H1 (cell line): ENCODE results near the gene SLC22A15. TPM values are rescaled to one million over a fixed set of nuclear protein-coding genes. Genes with fewer than 3 reads are reported as not detected.
A peak's percentile ranks its signal among the peaks of the same experiment; 100 is the strongest.

Experiments used
- CTCF ChIA-PET: fragments of 300-600 bp; sonication (Branson Sonifier 250); formaldehyde crosslinking; loops from one replicate; lab custom pipeline; 2021; ENCODE audit not compliant: partially characterized antibody; lab: Charles Lee
- POLR2A ChIA-PET: fragments of 300-600 bp; sonication (Branson Sonifier 250); formaldehyde crosslinking; loops from one replicate; lab custom pipeline; 2021; ENCODE audit warnings: inconsistent platforms; ENCODE audit not compliant: partially characterized antibody; lab: Charles Lee
- DNase-seq, 2 experiments: peaks; one replicate each; pipeline versions ENCODE4 v3.0.0 to v3.0.0-alpha.2; 2010 to 2022; ENCODE audit warnings: low spot score in 2 of 2, low read depth in 1 of 2, mixed read lengths in 1 of 2
- FAIRE-seq: peaks from 2 replicates; lab custom pipeline; 2011; peaks lifted over from hg19 to GRCh38; lab: Jason Lieb, UNC
- H2AFZ ChIP-seq: 2 replicates; pipeline ENCODE4 v1.8.1; 2012; ENCODE audit warnings: low read length, inconsistent platforms
- H2AK5ac ChIP-seq: 2 replicates; pipeline ENCODE4 v1.6.1; 2013; ENCODE audit warnings: low read depth, low read length
- H2BK120ac ChIP-seq: replicated peaks from 2 replicates; pipeline ENCODE3; 2013; ENCODE audit warnings: low read depth, low read length, inconsistent platforms
- H2BK12ac ChIP-seq: 2 replicates; pipeline ENCODE4 v1.6.1; 2013; ENCODE audit warnings: low read depth, low read length
- H2BK15ac ChIP-seq: 2 replicates; pipeline ENCODE4 v1.6.1; 2013; ENCODE audit warnings: low read length
- H2BK20ac ChIP-seq: 2 replicates; pipeline ENCODE4 v1.6.1; 2013; ENCODE audit warnings: low read length
- H2BK5ac ChIP-seq: 2 replicates; pipeline ENCODE4 v1.6.1; 2013; ENCODE audit warnings: low read depth, low read length
- H3K14ac ChIP-seq: 2 replicates; pipeline ENCODE4 v1.6.1; 2013; ENCODE audit warnings: inconsistent platforms; ENCODE audit not compliant: insufficient read length
- H3K18ac ChIP-seq: 2 replicates; pipeline ENCODE4 v1.6.1; 2013; ENCODE audit warnings: low read length; ENCODE audit errors: extremely low read depth
- H3K23ac ChIP-seq: 2 replicates; pipeline ENCODE4 v1.6.1; 2013; ENCODE audit warnings: inconsistent platforms; ENCODE audit not compliant: insufficient read length
- H3K23me2 ChIP-seq: 2 replicates; pipeline ENCODE4 v1.6.1; 2013; ENCODE audit warnings: low read depth, low read length
- H3K27ac ChIP-seq: 2 replicates; pipeline ENCODE4 v1.6.1; 2011; ENCODE audit warnings: low read depth, low read length, inconsistent platforms
- H3K27me3 ChIP-seq, 4 experiments: replicated peaks in 1 of 4; 1 replicate in 1 of 4; 2 replicates in 3 of 4; pipeline versions ENCODE4 v1.6.1 to v1.8.1; 2011 to 2013; ENCODE audit warnings: low read length in 3 of 4, mild to moderate bottlenecking in 3 of 4, inconsistent platforms in 2 of 4, mixed read lengths in 2 of 4, moderate library complexity in 1 of 4; ENCODE audit not compliant: control insufficient read depth in 3 of 4, insufficient read depth in 3 of 4; ENCODE audit errors: extremely low read depth in 1 of 4
- H3K36me3 ChIP-seq, 4 experiments: 2 replicates each; pipeline versions ENCODE4 v1.6.1 to v1.8.1; 2011 to 2013; ENCODE audit warnings: mild to moderate bottlenecking in 4 of 4, low read length in 3 of 4, moderate library complexity in 2 of 4, control low read depth in 1 of 4, inconsistent platforms in 1 of 4; ENCODE audit not compliant: insufficient read depth in 4 of 4, control insufficient read depth in 2 of 4
- H3K4ac ChIP-seq: replicated peaks from 2 replicates; pipeline ENCODE3; 2013; ENCODE audit warnings: low read length, low read depth, mixed read lengths, inconsistent platforms; ENCODE audit not compliant: insufficient read length
- H3K4me1 ChIP-seq, 4 experiments: replicated peaks in 1 of 4; 1 replicate in 1 of 4; 2 replicates in 3 of 4; pipeline versions ENCODE4 v1.6.1 to v1.8.1; 2011 to 2013; ENCODE audit warnings: low read length in 3 of 4, inconsistent platforms in 2 of 4, mixed read lengths in 1 of 4; ENCODE audit not compliant: insufficient read depth in 4 of 4, control insufficient read depth in 3 of 4
- H3K4me2 ChIP-seq, 2 experiments: 2 replicates each; pipeline versions ENCODE4 v1.6.1 to v1.8.1; 2011 to 2013; ENCODE audit warnings: low read depth in 2 of 2, low read length in 2 of 2, control low read depth in 1 of 2, inconsistent platforms in 1 of 2, mild to moderate bottlenecking in 1 of 2; ENCODE audit not compliant: insufficient read depth in 1 of 2
- H3K4me3 ChIP-seq, 4 experiments: fragments of 200-600, 300-600 bp in 1 of 4; sonication (generic), shearing (Covaris generic), sonication (Bioruptor Twin) in 1 of 4; 2 replicates each; pipeline versions ENCODE4 v1.5.1 to v1.8.1; 2011 to 2016; ENCODE audit warnings: low read length in 4 of 4, low read depth in 3 of 4, control low read depth in 2 of 4, inconsistent platforms in 2 of 4, mild to moderate bottlenecking in 2 of 4, mixed read lengths in 1 of 4, moderate library complexity in 1 of 4; ENCODE audit not compliant: insufficient read depth in 2 of 4; ENCODE audit errors: extremely low read depth in 1 of 4
- H3K56ac ChIP-seq: replicated peaks from 2 replicates; pipeline ENCODE3; 2013; ENCODE audit warnings: low read depth, mild to moderate bottlenecking, mixed read lengths, low read length, inconsistent platforms; ENCODE audit not compliant: insufficient read length
- H3K79me1 ChIP-seq: 2 replicates; pipeline ENCODE4 v1.6.1; 2013; ENCODE audit warnings: low read depth, low read length, control low read depth
- H3K79me2 ChIP-seq, 2 experiments: 2 replicates each; pipeline versions ENCODE4 v1.6.1 to v1.8.1; 2012 to 2013; ENCODE audit warnings: low read length in 2 of 2, mild to moderate bottlenecking in 2 of 2, inconsistent platforms in 1 of 2; ENCODE audit not compliant: insufficient read depth in 2 of 2, control insufficient read depth in 1 of 2
- H3K9ac ChIP-seq, 4 experiments: replicated peaks in 1 of 4; 1 replicate in 1 of 4; 2 replicates in 3 of 4; pipeline versions ENCODE4 v1.6.1 to v1.8.1; 2011 to 2013; ENCODE audit warnings: low read depth in 3 of 4, low read length in 3 of 4, control low read depth in 2 of 4, mild to moderate bottlenecking in 2 of 4, moderate library complexity in 2 of 4, inconsistent platforms in 1 of 4; ENCODE audit errors: extremely low read depth in 1 of 4
- H3K9me3 ChIP-seq, 2 experiments: 2 replicates each; pipeline versions ENCODE4 v1.6.1 to v1.8.1; 2012 to 2013; ENCODE audit warnings: mild to moderate bottlenecking in 2 of 2, moderate library complexity in 2 of 2, control low read depth in 1 of 2, inconsistent platforms in 1 of 2, low read depth in 1 of 2, low read length in 1 of 2, mixed read lengths in 1 of 2; ENCODE audit not compliant: insufficient read depth in 2 of 2
- H4K20me1 ChIP-seq, 2 experiments: replicated peaks in 1 of 2; 2 replicates each; pipeline versions ENCODE3 to v1.8.1; 2011 to 2013; ENCODE audit warnings: inconsistent platforms in 2 of 2, low read length in 2 of 2, mild to moderate bottlenecking in 1 of 2; ENCODE audit not compliant: insufficient read depth in 2 of 2, control insufficient read depth in 1 of 2
- H4K5ac ChIP-seq: 2 replicates; pipeline ENCODE4 v1.6.1; 2013; ENCODE audit warnings: low read length, low read depth, mixed read lengths, inconsistent platforms; ENCODE audit not compliant: insufficient read length
- H4K8ac ChIP-seq: 2 replicates; pipeline ENCODE4 v1.8.0; 2013; ENCODE audit warnings: mild to moderate bottlenecking, moderate library complexity, low read length, inconsistent platforms; ENCODE audit not compliant: insufficient read depth; ENCODE audit errors: extremely low read depth
- H4K91ac ChIP-seq: replicated peaks from 2 replicates; pipeline ENCODE3; 2013; ENCODE audit warnings: low read length, mixed read lengths, inconsistent platforms; ENCODE audit not compliant: insufficient read length
- BCL11A ChIP-seq, 2 experiments: IDR thresholded peaks; one replicate each; pipeline ENCODE4 v1.6.1; 2011; ENCODE audit warnings: low read depth in 2 of 2, low read length in 2 of 2, mild to moderate bottlenecking in 2 of 2
- CHD1 ChIP-seq: IDR thresholded peaks from 2 replicates; pipeline ENCODE4 v1.6.1; 2012; ENCODE audit warnings: low read depth, low read length, improper control_type of control experiment
- GTF2F1 ChIP-seq: IDR thresholded peaks from 2 replicates; pipeline ENCODE4 v1.6.1; 2012; ENCODE audit warnings: low read depth, low read length, improper control_type of control experiment, borderline replicate concordance
- HDAC2 ChIP-seq, 2 experiments: fragments of 300-600 bp in 1 of 2; sonication (generic) in 1 of 2; IDR thresholded peaks; 2 replicates each; pipeline ENCODE4 v1.6.1; 2011 to 2012; ENCODE audit warnings: low read depth in 2 of 2, low read length in 2 of 2, mild to moderate bottlenecking in 2 of 2, moderate library complexity in 2 of 2, borderline replicate concordance in 1 of 2, inconsistent platforms in 1 of 2
- POLR2A ChIP-seq, 2 experiments: IDR thresholded peaks; 1 replicate in 1 of 2; 2 replicates in 1 of 2; pipeline ENCODE4 v1.6.1; 2011; ENCODE audit warnings: low read depth in 2 of 2, low read length in 2 of 2, mild to moderate bottlenecking in 2 of 2; ENCODE audit errors: control extremely low read depth in 1 of 2
- POU5F1 ChIP-seq: IDR thresholded peaks from 2 replicates; pipeline ENCODE4 v1.6.1; 2011; ENCODE audit warnings: low read depth, mild to moderate bottlenecking, low read length, moderate library complexity
- SP2 ChIP-seq: IDR thresholded peaks from 2 replicates; pipeline ENCODE4 v1.6.1; 2012; ENCODE audit warnings: mild to moderate bottlenecking, low read length, inconsistent platforms
- YY1 ChIP-seq: IDR thresholded peaks from 2 replicates; pipeline ENCODE4 v1.6.1; 2011; ENCODE audit warnings: low read depth, mild to moderate bottlenecking, low read length
- WGBS, 2 experiments: shearing (Covaris generic) in 1 of 2; methylation state at CpG; one replicate each; pipeline versions ENCODE4 v1.1.6 to v1.1.7; 2013 to 2015; ENCODE audit warnings: low lambda C conversion rate in 2 of 2, mixed read lengths in 2 of 2, inconsistent platforms in 1 of 2, low coverage in 1 of 2, missing lambda C conversion rate in 1 of 2; ENCODE audit not compliant: insufficient replicate concordance in 2 of 2, insufficient coverage in 1 of 2, insufficient read length in 1 of 2; ENCODE audit errors: extremely low coverage in 1 of 2, missing lambda C conversion rate in 1 of 2; 5-methylcytosine and 5-hydroxymethylcytosine counted together
- polyA plus RNA-seq, 7 experiments: library from polyadenylated mRNA; depleted of rRNA in 3 of 7; stranded (reverse) in 5 of 7; unstranded in 2 of 7; fragments of >200 nt in 5 of 7; fragments of 200-250 nt in 2 of 7; gene quantifications; 1 replicate in 5 of 7; 2 replicates in 1 of 7; 4 replicates in 1 of 7; pipeline versions ENCODE4 v1.2.1 to v1.2.3, GENCODE V29; 2011 to 2013; ENCODE audit warnings: missing spikeins in 2 of 7, mixed read lengths in 2 of 7
- total RNA-seq: library from RNA; stranded (reverse); fragmentation: NEBNext Ultra II Directional; extraction: Animal tissue kit (Norgen Biotek cat#: 25700); gene quantifications from 2 replicates; pipeline ENCODE4 v1.2.1, GENCODE V29; 2021
- TF ChIP-seq, protein P1 (sequence below): IDR thresholded peaks from 2 replicates; pipeline ENCODE4 v1.6.1; 2012; ENCODE audit warnings: inconsistent platforms
- TF ChIP-seq, protein P2 (sequence below), 3 experiments: IDR thresholded peaks; 1 replicate in 2 of 3; 2 replicates in 1 of 3; pipeline versions ENCODE4 v1.5.1 to v1.6.1; 2011; ENCODE audit warnings: low read length in 3 of 3, mild to moderate bottlenecking in 3 of 3, inconsistent platforms in 2 of 3, low read depth in 1 of 3, moderate library complexity in 1 of 3; ENCODE audit not compliant: insufficient read depth in 1 of 3; ENCODE audit errors: control extremely low read depth in 1 of 3

Gene SLC22A15
- total and polyA plus RNA-seq, 2 of the 8 experiments (the other 6 are each of a cell fraction or from before 2014, with no cell fraction given), result 3.2 to 3.3 TPM

DNA sequence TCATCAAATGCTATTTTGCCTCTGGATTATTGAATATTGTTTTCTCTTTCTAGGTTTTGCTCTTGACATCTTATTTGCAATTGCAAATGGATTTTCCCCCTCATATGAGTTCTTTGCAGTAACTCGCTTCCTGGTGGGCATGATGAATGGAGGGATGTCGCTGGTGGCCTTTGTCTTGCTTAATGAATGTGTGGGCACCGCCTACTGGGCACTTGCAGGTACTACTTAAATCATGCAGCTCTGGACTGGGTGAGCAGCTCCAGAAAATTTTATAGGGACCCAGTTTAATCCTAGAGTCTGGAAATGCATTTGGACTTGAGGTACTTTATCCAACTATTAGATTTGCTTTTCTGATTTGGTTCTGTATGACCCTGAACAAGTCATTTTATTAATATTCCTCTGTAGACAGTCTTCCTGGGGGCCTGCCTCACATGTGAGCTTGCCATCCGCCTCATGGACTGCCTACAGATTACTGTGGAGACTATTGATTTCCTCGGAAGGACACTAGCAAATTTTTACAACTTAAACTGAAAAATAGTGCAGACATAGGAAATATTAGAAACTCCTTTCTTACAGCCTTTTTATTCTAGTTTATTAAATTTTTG is 44.5 kb downstream of the SLC22A15 start:
- Histone ChIP-seq H3K4me2 (no peak overlapping the region), H3K23ac (no peak overlapping the region), H2BK120ac (no peak overlapping the region), H3K36me3 (peaks cover 0 to 2% (median 0%) of the 10 kb centered on the region in 4 experiments; a peak in 2 of 8 replicates), H2BK12ac (no peak overlapping the region), H2AK5ac (no peak overlapping the region), H3K4ac (no peak overlapping the region), H3K9ac (no peak overlapping the region), H3K4me3 (no peak overlapping the region), H3K4me1 (no peaks in the 10 kb centered on the region), H3K14ac (no peak overlapping the region), H2AFZ (no peak overlapping the region), H4K91ac (no peak overlapping the region), H3K27ac (no peak overlapping the region), H3K23me2 (no peaks in the 10 kb centered on the region), H4K8ac (no peak overlapping the region), H3K56ac (no peak overlapping the region), H3K9me3 (no peaks in the 10 kb centered on the region), H2BK15ac (no peak overlapping the region), H3K79me1 (no peaks in the 10 kb centered on the region), H4K5ac (no peak overlapping the region), H2BK20ac (no peak overlapping the region), H4K20me1 (no peaks in the 10 kb centered on the region), H3K18ac (no peak overlapping the region), H3K79me2 (no peaks in the 10 kb centered on the region), H2BK5ac (no peak overlapping the region), H3K27me3 (no peaks in the 10 kb centered on the region)
- POLR2A ChIA-PET, result no interaction called here
- 49% methylated on average over 5 of the region's 5 CpGs; no CpG with 5 or more reads in 1 of the 2 experiments for WGBS, 2 experiments
- DNase-seq (peak; percentile 33 to 63), FAIRE-seq (peak; percentile 68)
- CTCF ChIA-PET, result interaction anchor here (0.6 to 3.7 kb wide), 35 partner anchors 7 to 478 kb away, joined by 3 to 36 read pairs (median 4); no protein-coding TSS in a partner anchor
- TF ChIP-seq, protein P1, sequence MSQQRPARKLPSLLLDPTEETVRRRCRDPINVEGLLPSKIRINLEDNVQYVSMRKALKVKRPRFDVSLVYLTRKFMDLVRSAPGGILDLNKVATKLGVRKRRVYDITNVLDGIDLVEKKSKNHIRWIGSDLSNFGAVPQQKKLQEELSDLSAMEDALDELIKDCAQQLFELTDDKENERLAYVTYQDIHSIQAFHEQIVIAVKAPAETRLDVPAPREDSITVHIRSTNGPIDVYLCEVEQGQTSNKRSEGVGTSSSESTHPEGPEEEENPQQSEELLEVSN, result no peak
- TF ChIP-seq POLR2A (IDR thresholded peaks at IDR 0.05; ENCODE audit: control extremely low read depth in 1 of 2, low read depth in 2 of 2, low read length in 2 of 2) (no peak), GTF2F1 (no peak), POU5F1 (no peak), YY1 (0 out of 2 replicates have a peak, but pooled peaks have one; percentile 13), SP2 (no peak), CHD1 (no peak), HDAC2 (IDR thresholded peaks at IDR 0.05; ENCODE audit: borderline replicate concordance in 1 of 2, low read depth in 2 of 2, low read length in 2 of 2) (no peak), BCL11A (IDR thresholded peaks at IDR 0.05; ENCODE audit: low read depth in 2 of 2, low read length in 2 of 2) (no peak)
- TF ChIP-seq, protein P2, sequence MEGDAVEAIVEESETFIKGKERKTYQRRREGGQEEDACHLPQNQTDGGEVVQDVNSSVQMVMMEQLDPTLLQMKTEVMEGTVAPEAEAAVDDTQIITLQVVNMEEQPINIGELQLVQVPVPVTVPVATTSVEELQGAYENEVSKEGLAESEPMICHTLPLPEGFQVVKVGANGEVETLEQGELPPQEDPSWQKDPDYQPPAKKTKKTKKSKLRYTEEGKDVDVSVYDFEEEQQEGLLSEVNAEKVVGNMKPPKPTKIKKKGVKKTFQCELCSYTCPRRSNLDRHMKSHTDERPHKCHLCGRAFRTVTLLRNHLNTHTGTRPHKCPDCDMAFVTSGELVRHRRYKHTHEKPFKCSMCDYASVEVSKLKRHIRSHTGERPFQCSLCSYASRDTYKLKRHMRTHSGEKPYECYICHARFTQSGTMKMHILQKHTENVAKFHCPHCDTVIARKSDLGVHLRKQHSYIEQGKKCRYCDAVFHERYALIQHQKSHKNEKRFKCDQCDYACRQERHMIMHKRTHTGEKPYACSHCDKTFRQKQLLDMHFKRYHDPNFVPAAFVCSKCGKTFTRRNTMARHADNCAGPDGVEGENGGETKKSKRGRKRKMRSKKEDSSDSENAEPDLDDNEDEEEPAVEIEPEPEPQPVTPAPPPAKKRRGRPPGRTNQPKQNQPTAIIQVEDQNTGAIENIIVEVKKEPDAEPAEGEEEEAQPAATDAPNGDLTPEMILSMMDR (IDR thresholded peaks at IDR 0.05; ENCODE audit: control extremely low read depth in 1 of 3, insufficient read depth in 1 of 3, low read depth in 1 of 3, low read length in 3 of 3), result peak; percentile 55 to 79 (median 70)
